Fibroblast of mammary gland (primary cell): ENCODE results near the gene ARF1.

Experiments
- DNase-seq: peaks from one replicate; pipeline ENCODE4 v3.0.0-alpha.2; 2010; ENCODE audit warnings: low read depth
- H3K4me3 ChIP-seq: 2 replicates; pipeline ENCODE4 v1.5.1; 2011; ENCODE audit warnings: low read depth, mild to moderate bottlenecking, low read length, moderate library complexity; ENCODE audit not compliant: control insufficient read depth
- CTCF ChIP-seq: conservative IDR thresholded peaks from 2 replicates; pipeline ENCODE4 v1.5.1; 2011; ENCODE audit warnings: low read depth, low read length, inconsistent platforms; ENCODE audit not compliant: control insufficient read depth, insufficient read depth

The ARF1 gene

GRCh38 chr1:228144193-228144992 lies 61.9 kb downstream of the ARF1 start:
- DNase-seq, result no peak
- no peak for TF ChIP-seq CTCF
- H3K4me3 ChIP-seq, result no peak overlapping the region

GRCh38 chr1:228144993-228145343 lies 62.5 kb downstream of the ARF1 start:
- DNase-seq, result no peak
- TF ChIP-seq CTCF, result no peak
- no peak overlapping the region for H3K4me3 ChIP-seq

- TF ChIP-seq CTCF, result no peak
- no peak overlapping the region for H3K4me3 ChIP-seq
- no peak for DNase-seq
These were observed 63.2 kb downstream of the ARF1 start for GRCh38 chr1:228145463-228146416.

GRCh38 chr1:228146417-228147150 lies 64.1 kb downstream of the ARF1 start:
- no peak for TF ChIP-seq CTCF
- DNase-seq, result no peak
- H3K4me3 ChIP-seq, result no peak overlapping the region

GRCh38 chr1:228147151-228147693 lies 64.7 kb downstream of the ARF1 start:
- TF ChIP-seq CTCF, result no peak

GRCh38 chr1:228147768-228148167 lies 65.3 kb downstream of the ARF1 start:
- DNase-seq, result no peak
- H3K4me3 ChIP-seq, result no peak overlapping the region
- no peak for TF ChIP-seq CTCF

More at GRCh38 chr1:228147151-228147693, 64.7 kb downstream of the ARF1 start:
- no peak overlapping the region for H3K4me3 ChIP-seq
- no peak for DNase-seq
